T-helper 22 cell (primary cell): ENCODE results near the gene HNF1A.

Source experiments
- DNase-seq: peaks from one replicate; pipeline ENCODE4 v3.0.0-alpha.2; 2020; ENCODE audit warnings: low read depth

Gene HNF1A

GRCh38 chr12:120959111-120959878, 19.0 kb upstream of the HNF1A start:
- no peak for DNase-seq

- no peak for DNase-seq
These were observed 17.7 kb upstream of the HNF1A start for GRCh38 chr12:120960657-120961056.

DNA sequence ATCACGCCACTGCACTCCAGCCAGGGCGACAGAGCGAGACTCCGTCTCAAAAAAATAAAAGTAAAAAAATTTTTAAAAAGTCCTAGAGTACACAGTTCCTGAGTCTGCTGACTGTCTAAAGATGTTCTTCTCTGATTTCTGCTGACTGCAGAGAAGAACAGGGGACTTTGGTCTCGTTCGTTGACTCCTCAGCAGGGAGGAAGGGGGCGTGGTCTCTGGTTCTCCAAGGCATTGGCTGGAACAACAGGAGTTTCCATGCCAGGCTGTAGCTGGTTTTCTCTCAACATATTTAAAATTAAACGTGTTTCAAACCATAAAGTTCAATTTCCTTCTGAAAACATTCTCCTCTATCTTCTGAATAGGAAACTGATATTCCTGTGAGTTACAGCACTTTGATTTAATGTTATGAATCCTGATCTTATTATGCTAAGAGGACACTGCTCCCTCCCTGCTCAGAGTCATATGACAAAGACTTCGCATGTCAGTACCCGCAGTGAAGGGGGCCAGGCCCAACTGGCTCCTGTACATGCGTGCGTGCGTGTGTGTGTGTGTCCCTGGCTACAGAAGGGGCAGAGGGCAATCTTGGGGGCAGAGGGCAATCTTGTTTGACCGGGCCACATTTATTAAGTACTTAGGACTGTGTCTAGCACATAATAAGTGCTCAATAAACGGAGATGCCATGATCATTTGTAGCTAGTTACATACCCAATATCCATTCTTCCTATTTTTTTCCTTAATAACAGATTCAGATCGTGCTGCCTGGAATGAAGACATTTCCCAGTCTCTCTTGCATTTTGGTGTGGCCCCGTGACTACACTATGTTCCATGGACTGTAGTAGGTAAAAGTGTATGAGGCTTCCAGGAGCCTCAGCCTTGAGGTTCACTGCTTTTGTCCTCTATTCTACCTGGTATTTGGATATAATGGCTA, 16.5 kb upstream of the HNF1A start:
- no peak for DNase-seq

- no peak for DNase-seq
These were observed 15.8 kb upstream of the HNF1A start for GRCh38 chr12:120962532-120963020.

DNA sequence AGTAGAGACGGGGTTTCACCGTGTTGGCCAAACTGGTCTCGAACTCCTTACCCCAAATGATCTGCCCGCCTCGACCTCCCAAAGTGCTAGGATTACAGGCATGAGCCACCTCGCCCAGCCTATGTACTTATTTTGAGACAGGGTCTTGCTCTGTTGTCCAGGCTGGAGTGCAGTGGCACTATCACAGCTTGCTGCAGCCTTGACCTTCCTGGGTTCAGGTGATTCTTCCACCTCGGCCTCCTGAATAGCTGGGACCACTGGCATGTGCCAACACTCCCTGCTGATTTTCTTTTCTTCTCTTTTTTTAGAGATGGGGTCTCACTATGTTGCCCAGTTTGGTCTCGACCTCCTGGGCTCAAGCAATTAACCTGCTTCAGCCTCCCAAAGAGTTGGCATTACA, 14.0 kb upstream of the HNF1A start:
- no peak for DNase-seq

GRCh38 chr12:120965534-120966091, 12.7 kb upstream of the HNF1A start:
- DNase-seq, result no peak

GRCh38 chr12:120970310-120970709, 8.0 kb upstream of the HNF1A start:
- no peak for DNase-seq

- no peak for DNase-seq
These were observed 6.8 kb upstream of the HNF1A start for GRCh38 chr12:120971299-120972180.

DNA sequence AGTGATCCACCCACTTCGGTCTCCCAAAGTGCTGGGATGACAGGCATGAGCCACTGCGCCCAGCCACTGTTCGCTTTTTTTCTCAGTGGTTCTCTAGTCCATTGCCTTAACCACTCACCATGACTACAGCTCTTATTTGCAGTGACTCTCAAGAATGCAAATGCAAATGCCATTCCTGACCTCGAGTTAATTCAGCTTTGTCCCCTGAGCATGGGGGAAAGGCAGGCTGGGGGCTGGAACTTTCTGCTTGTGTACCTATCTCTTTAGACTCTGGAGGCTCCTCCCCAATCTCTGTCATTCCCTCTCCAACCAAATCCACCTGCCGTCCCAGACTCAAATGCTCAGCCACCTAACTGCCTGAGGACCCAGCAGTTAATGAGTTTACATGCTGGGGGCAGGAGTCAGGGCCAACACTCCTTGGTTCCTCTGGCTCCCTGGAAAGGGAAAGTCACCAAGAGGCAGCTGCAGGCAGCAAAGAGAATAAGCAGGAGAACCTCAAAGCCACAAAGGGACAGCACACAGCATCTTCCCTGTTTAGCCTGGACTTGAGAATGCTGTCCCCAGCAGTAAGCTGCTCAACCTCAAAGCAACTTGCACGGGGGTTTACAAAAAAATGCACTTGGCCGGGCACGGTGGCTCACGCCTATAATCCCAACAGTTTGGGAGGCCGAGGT, 5.3 kb upstream of the HNF1A start:
- DNase-seq, result no peak

DNA sequence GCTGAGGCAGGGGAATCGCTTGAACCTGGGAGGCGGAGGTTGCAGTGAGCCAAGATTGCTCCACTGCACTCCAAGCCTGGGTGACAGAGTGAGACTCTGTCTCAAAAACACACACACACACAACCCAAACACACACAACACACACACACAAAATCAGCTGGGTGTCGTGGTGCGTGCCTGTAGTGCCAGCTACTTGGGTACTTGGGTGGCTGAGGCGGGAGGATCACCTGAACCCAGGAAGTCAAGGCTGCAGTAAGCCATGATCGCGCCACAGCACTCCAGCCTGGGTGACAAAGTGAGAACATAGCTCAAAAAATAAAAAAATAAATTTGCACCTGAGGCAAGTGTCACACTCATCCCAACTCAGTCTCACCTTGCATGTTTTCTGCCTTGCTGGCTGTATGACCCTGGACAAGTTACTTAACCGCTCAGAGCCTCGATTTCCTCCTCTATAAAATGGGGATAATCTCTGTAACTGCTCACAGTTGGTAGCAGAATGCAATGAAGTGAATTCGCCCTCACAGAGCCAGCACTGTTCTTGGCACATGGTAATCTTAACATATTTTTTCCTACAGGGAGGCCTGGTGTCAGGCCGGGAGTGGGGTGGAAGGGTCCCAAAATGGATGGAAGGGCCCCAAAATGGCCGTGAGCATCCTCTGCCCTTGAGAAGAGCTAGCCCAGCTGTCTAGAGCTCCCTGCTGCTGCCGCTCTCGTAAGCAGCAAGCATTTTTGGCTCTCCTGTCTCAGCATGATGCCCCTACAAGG, 630 bp upstream of the HNF1A start:
- DNase-seq, result no peak

DNA sequence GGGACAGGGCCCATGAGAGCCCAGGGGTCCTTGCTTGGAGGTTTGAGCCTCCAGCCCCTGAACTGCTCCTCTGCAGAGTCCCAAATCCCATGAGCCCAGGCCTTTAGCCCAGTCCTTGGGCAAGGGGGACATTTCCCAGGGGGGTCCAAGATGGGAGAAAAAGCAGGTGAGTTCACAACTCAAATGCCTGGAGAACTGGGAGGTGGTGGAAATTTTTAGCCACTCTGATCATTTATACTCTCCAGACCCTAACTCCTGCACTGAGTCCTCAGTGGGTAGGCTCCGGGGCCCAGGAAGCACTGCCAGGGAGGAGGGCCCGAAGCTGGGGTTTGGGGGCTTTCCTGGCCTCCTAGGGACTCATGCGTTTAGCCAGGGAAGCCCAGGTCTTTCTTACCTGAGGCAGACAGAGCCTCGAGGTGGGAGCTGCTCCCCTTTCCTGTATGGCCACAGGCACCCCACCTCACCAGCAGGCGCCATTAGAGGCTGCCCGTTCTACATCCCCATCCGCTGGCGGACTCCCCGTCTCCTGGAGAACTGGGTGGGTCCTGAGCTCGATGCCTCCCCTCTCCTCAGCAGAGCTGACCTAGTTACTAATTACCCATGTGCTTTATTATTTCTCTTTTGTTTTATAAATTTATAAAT, 998 bp downstream of the HNF1A start:
- no peak for DNase-seq

DNA sequence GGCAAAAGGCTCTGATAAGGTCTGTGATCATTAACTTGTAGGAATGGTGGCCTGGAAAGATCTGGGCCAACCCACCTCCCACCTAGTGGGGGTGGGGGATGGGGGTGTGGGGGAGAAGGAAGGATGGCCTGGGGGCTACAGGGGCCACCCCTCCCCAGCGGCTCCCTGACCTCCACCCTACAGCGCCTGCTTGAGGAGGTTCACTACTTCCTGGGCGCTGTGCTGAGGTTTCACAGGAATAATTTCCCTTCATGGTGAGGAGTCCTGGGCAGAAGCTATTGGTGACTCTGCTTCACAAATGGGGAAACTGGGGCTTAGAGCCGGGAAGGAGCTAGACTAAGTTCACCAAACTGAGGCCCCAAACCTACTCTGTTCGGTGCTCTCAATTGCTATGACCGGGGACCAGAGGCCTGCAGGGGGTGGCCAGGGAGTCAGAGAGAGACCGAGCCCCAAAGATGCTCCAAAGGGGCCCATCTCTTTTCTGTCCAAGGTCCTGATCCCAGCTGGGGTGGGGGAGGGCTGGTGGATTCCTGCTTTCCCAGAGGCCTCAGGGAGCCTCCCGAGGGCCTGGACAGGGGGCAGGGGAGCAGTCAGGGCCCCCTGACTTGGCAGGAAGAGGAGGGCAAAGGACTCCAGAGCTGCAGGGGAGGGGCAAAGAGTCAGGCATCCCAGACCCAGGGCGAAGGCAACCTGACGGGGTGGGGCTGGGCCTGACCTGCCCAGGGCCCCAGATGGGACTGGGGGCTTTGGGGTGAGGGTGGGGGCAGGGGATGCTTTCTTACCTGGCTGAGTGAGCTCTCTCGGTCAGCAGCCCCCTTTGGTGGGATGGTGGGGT, 1.7 kb downstream of the HNF1A start:
- no peak for DNase-seq

DNA sequence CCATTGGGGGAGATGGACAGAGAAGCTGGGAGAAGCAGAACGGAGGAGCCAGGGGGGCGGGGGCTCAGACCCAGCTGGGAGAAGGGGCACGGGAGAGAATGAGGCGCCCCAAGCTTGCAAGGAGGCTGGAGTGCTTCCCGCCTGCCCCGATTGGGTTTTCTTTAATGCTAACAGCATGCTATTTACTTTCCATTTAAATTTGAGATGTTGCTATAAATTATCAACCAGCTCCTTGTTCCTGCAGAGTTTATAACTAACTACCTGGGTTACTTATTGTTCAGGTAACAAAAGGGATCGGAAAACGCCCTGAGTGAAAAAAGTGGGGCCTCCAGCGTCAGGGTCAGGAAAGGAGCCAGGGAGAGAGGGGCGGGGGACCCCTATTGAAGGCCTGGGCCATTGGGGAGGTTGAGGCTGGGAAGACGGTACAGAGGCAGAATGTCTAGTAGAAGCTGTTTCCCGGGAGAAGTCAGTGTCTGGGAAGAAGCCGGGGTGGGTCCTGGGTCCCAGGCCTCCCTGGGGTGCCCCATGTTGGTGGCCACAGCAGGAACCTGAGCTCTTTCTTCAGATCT, 2.5 kb downstream of the HNF1A start:
- DNase-seq, result no peak

DNA sequence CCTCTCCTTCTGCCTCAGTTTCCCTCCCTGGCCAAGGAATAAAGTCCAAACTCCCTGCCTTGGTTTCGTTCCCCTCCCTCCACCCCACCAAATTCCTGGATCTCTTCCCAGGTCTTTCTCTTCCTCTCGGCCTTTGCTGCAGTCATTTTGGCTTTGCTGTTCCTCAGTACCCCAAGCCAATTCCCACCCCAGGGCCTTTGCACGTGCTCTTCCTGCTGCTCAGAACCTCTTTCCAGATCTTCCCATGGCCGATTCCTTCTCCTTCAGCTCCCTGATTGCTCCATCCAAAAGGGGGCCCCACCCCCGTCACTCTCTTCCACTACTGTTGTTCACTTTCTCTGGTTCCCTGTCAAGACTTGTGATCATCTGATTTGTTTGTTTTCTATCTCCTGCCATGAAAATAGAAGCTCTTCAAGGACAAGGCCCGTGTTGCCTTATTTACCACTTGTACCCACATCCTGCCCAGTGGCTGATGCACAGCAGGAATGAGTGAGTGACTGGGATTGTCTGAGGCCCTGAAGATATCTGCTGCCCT, 3.1 kb downstream of the HNF1A start:
- no peak for DNase-seq

DNA sequence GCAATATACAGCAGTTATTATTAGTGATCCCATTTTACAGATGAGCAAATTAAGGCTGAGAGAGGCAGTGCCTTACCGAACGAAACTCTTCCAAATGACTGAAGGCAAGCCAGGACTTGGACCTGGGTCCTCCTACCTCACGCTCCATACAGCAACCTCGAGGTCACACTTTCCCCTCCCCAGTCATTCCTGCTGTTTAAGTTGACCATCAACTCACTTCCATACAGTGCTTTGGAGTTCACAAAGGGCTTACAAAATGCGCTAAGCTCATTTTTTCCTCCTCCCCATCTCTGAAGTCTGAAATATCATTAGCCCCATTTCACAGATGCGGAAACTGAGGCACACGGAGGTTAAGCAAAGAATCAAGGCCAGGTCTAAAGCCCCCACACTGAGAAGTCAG, 4.3 kb downstream of the HNF1A start:
- DNase-seq, result no peak

DNA sequence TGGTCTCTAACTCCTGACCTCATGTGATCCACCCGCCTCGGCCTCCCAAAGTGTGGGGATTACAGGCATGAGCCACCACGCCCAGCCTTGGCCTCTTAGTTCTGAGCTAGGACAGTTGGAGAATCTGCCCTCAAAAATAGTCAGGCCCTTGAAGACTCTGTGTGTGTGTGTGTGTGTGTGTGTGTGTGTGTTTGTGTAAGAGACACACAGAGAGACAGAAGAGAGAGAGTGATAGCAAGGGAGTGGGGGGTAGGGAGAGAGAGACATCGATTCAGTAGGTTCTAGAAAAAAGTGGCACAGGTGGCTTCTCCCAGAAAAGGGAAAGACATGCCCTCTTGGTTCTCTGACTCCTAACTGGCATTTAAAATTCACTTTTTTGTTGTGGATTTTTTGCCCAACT, 5.4 kb downstream of the HNF1A start:
- DNase-seq, result no peak

DNA sequence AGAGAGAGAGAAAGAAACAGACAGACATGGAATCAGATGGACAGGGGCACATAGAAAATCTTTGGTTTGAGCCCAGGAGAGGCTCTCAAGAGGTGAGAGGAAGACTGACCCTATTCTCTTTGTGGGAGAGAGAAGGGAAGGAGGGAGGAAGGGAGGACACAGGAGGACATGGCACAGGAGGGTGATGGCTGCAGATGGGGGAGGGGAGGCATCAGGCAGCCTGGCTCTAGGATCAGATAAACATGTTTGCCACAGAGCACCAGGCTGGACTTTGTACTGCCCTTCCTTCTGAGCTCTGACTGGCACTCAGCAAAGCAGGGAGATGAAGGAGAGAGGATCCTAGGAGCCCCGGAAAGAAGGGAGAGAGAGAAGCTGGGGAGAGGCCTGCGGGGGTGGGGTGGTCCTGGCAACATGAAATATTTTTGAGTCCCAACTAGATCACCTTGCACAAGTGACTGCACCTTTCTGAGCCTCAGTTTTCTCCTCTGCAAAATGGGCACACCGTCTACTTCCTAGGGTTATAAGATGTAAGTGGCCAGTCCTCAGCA, 6.1 kb downstream of the HNF1A start:
- no peak for DNase-seq

DNA sequence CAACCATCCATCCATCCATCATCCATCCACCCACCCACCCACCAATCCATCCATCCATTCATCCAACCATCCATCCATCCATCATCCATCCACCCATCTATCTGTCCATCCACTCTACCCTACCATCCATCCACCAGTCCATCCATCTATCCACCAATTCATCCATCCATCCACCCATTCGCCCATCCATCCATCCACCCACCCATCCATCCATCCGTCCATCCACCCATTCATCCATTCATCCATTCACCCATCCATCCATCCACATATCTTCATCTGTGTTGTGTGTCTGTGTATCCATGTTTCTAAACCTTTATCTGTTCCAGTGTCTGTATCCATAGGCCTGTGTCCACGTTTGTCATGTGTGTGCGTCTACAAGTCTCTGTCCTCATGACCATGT, 9.9 kb downstream of the HNF1A start:
- no peak for DNase-seq
